HG02970 (cell line): Measurements from ENCODE around the gene ATXN10.
"Not testable (repeated sequence)": the region's sequence is repeated elsewhere in the genome, so short reads cannot be mapped to it uniquely, and the experiment has no call there.

ENCODE experiments used
- ATAC-seq: cut with Tn5 transposase; IDR thresholded peaks from one replicate; pipeline ENCODE4 v1.9.1; 2021; ENCODE audit warnings: mild to moderate bottlenecking, moderate library complexity, moderate number of reproducible peaks; ENCODE audit not compliant: unreplicated experiment, low FRiP score

ATXN10 gene, protein sequence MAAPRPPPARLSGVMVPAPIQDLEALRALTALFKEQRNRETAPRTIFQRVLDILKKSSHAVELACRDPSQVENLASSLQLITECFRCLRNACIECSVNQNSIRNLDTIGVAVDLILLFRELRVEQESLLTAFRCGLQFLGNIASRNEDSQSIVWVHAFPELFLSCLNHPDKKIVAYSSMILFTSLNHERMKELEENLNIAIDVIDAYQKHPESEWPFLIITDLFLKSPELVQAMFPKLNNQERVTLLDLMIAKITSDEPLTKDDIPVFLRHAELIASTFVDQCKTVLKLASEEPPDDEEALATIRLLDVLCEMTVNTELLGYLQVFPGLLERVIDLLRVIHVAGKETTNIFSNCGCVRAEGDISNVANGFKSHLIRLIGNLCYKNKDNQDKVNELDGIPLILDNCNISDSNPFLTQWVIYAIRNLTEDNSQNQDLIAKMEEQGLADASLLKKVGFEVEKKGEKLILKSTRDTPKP

DNA sequence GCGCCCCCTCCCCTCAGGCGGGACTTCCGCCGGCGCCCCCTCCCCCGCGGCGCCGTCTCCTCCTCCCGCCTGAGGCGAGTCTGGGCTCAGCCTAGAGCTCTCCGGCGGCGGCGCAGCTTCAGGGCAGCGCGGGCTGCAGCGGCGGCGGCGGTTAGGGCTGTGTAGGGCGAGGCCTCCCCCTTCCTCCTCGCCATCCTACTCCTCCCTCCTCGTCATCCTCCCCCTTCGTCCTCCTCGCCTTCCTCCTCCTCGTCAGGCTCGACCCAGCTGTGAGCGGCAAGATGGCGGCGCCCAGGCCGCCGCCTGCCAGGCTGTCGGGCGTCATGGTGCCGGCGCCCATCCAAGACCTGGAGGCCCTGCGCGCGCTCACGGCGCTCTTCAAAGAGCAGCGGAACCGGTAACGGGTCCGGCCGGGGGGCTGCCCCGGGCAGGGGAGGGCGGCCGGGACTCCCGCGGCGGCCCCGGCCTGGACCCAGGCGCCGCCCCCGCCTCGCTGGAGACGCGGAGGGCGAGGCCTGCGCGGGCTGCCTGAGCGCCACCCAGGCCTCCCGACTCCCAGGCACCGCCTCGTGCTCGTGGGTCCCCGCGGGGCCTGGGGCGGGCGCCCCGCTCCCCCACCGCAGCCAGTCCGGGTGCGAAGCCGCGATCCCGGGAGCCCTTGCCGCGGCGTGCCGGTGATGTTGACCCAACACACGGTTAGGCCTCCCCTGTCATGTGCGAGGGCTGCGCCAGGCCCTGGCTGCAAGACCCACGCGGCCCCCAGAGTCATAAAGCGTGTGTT lies at the start of gene ATXN10:
Gene ATXN10 (plus strand): TSS at position 52 of the 781 bp plus-strand sequence. CDS start 230 bp downstream, at position 282.
- no peak for ATAC-seq

DNA sequence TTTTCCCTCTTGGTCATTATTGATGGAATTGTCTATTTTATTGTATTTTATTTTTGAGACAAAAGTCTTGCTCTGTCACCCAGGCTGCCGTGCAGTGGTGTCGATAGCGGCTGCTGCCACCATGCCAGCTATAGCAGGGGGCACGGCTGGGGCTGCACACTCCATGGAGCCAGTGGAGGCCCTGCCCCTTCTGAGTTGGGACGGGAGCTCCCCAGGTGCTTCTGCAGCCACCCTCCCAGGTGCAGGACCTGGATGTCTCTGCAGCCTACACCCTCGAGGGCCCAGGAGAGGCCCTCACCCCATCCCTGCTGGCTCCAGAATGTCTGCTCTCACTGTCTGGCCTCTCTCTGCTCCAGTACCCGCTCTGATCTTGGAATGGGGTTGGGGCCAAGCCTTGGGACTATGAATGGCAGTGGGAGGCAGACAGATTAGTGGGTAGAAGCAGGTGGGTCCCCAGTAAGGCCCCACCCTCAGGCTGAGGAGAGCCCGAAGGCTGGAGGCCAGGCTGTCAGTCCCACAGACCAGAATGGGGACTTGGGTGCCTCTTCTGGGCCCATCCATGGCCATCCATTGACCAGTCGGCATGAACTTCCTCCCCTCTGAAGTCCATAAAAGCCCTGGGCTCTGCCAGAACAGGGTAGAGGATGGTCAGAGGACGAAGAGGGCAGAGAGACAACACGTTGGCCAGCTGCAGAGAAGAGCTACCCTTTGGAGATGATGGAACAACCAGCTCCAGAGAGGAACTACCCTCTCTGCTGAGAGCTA lies 49.6 kb upstream of the ATXN10 start:
- no peak for ATAC-seq

DNA sequence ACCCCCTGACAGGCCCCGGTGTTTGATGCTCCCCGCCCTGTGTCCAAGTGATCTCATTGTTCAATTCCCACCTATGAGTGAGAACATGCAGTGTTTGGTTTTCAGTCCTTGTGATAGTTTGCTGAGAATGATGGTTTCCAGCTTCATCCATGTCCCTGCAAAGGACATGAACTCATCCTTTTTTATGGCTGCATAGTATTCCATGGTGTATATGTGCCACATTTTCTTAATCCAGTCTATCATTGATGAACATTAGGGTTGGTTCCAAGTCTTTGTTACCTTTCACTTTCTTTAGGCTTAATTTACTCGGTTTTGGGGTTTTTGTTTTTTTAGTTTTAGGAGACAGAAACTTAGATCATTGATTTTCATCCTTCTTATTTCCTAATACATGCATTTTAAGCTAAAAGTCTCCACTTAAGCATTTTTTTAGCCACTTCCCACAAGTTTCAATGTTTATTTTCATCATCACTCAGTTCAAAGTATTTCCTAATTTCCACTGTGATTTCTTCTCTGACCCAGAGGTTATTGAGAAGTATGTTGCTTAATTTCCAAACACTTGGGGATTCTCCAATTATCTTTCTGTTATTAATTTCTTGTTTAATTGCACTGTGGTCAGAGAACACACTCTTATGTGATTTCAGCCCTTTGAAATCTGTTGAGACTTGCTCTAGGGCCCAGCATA lies 48.0 kb upstream of the ATXN10 start:
- ATAC-seq = not testable (repeated sequence)

DNA sequence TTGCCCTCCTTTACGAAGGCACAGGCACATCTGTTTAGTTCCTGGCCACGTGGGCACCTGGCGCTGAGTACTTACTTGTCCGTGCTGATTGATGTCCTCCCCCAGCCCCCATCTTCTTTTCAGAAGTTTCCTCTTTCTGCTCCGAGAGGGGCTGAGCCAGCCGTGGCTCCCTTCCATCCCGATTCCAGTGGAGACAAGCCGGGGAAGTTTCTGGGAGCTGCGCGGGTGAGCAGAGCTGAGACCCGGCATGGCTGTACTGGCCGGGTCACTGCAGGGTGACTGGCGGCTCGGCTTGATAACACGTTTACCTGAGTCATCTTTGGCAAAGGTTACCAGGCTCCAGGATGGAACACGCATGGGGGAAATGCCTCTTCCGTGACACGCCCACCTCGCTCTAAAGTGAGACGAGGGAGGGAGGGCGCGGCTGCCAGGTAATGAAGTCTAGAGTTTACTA lies 45.4 kb upstream of the ATXN10 start:
- no peak for ATAC-seq

DNA sequence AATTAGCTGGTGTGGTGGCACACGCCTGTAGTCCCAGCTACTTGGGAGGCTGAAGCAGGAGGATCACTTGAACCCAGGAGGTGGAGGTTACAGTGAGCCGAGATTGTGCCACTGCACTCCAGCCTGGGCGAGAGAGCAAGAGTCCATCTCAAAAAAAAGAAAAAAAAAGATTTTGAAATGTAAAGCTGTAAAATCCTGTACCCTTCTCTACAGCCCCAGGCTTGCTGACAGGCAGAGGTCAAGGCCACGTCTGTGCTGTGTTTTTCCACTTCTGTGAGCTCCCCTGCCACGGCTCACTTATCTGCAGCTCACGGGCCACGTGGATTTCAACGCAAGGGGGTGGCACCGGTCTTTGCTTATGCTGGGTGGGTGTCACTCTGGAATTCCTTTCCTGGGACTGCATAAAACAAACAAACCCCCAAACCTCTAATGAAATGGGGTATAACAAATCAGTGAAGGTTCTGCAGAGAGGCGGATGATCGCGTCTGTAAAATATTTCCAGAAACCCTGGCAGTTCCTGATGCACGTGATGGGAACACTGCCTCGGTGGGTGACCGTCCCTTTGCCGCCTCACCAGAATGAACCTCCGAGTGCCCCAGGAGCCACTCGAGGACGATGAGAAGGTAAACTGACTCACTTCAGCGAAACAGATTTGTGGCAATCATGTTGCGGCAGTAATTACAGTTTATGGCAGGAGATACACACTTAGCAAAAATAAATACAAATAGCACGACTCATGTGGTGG lies 44.0 kb upstream of the ATXN10 start:
- no peak for ATAC-seq

DNA sequence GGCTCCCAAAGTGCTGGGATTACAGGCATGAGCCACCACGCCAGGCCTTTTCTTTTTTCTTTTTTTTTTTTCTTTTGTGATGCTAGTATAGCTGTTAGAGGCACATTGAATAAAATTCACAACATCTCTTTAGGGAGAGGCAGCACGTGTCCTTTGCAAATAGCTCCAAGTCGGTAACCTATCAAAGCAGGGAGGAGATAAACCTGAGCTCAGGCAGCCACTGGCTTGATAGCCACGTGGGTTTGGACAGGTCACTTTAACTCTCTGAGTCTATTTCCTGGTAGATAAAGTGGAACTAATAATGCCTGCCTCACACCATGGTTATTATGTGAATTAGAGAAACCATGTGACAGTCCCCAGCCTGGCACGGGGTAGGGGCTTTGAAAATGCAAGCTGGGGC lies 43.1 kb upstream of the ATXN10 start:
- ATAC-seq = no peak

DNA sequence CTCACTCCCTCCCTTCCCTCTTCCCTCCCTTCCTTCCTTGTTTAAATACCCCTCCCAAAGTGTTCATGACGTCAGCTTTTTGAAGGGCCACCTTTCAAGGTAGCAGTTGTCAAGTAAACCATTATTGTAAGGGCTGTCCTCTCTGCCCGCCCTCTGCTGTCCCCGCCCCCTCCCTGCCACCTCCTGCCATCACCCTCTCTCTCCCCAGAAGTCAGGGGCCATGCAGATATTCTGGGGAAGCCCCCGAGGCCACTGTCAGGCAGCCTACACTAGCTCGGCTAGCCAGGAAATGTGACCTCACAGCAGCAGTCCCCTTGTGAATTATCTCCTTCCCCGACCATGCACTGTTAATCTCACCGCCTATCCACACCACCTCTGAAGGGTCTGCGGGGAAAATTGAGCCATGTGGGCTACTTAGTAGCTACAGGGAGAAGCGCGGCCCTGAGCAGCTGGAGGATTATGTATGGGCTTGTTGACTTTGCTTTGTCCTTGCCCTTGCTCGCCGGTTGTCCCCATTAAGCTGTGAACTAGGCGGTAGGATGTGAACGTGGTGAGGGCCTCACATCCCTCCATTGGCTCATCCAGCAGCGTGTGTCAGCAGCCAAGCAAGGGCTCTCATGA lies 42.1 kb upstream of the ATXN10 start:
- no peak for ATAC-seq

DNA sequence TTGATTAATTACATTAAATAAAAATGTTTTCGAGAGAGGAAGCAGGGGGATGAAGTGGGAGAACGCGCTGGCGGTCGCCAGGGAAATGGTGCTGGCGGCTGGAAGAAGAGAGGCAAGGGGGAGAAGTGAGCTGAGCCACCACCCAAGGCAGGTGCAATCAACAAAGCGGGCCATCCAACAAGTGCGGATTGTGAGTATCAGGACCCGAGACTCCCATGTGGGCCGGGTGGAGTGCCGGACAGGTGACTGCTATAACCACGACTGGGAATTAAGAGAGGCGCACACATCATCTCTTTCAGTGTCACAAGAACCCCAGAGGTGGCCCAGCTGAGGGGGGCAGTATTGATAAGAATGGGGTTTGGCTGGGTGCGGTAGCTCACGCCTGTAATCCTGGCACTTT lies 41.2 kb upstream of the ATXN10 start:
- no peak for ATAC-seq

DNA sequence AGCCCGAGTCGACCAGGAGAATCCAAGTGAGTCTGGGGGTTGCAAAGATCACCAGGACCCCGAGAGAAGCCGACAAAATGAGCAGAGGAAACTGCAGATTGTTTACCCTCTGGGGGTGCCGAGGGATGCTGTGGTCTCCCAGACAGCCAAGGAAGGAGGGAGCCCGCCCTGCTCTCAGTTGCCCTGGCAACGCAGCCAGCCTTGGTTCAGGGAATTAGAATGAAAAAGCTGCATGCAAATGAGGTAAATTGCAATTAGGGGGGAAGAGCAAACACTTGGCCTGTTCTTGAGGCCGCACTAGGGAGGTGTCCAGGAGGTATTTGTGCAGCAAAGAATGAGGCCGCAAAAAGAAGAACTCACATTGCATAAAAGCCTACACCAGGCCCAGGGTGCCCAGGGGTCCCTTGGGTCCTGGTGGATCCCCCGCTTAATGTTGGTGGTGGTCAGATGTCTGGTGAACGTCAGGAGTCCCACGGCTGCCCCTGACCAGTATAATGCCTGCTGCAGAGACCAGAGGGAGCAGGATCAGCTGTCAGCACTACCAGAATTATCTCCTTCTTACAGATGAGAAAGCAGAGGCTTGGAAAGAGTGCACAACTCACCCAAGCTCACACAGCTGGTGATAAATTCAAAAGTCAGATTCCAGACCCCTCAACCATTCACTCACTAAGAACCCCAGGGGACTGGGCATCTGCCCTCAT lies 40.3 kb upstream of the ATXN10 start:
- no peak for ATAC-seq

DNA sequence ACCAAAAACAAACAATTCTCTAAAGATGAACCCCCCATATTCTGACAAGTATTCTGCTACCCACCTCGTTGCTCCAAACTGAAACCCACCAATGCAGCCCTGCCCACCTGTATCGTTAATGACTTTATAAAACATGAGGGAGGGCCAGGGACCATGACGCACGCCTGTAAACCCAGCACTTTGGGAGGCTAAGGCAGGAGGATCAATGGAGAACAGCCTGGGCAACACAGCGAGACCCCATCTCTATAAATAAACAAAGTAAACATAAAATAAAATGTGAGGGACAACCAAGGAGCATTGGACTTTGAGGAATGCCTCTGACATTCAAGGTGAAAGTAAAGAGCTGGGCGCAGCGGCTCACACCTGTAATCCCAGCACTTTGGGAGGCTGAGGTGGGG lies 39.8 kb upstream of the ATXN10 start:
- ATAC-seq = no peak

DNA sequence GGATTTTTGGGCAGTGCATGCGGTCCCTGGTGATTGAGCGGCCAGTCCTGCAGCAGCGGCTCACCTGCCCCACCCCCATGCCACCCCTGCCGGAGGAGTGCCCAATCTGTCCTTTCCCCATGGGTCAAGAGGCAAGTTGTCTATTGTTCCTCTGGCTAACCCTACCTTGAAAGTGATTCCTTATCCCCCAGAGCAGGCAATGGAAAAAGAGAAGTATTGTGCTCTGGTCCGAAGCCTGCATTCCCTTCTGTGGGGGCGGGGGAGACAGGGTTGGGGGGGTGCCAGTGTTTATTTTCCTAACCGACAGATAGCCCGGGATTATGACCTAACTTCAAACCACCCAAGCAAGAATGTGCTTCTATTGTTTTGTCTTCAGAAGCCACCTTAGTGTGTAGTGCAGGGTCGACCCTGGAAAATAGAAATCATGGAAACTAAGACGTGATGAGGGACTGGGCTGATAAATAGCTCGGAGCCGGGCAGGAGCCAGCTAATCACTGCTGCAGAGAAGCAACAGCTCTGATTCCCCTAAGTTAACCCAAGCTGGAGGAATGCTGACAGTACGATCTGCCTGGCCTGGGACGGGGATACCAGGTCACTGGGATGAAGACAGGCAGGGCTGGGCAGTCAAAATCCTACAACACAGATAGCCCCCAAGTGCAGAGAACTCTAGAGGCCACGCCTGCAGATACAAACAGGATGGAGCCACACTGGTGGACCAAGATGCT lies 38.7 kb upstream of the ATXN10 start:
- no peak for ATAC-seq

DNA sequence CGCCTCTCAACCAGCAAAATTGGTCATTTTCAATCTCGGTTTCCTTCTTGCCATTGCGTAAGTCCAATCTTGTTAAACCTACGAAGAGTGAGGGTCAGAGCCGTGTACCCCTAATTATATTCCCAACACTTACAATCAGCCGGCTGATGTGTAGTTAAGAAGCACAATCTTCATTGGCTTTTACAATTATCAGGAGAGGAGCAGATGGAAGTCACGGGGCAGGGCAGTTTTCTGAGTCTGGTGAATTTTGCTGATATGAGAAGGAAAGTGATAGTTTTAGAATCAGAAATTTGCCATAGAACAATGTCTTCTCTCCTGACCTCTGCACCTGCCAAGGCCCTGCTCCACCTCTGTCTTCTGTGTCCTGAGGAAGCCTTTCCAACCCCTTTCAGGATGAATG lies 35.0 kb upstream of the ATXN10 start:
- no peak for ATAC-seq

DNA sequence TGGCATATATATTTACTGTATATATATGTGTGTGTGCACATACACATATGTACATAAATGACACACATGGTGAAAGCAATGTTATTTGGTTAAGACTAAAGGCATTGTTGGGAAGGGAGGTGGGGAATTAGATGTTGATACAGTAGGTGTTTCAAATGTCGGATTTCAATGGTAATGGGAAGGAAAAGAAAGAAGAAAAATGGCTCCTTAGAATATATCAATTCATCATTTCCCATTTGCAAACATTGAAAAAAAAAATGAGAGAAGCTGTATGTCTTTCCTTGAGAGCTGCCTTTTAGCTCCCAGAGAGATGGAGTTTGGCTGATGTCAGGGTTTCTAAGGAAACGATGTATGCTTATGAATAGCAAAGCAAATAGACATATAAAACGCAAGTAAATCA lies 33.4 kb upstream of the ATXN10 start:
- ATAC-seq = no peak

DNA sequence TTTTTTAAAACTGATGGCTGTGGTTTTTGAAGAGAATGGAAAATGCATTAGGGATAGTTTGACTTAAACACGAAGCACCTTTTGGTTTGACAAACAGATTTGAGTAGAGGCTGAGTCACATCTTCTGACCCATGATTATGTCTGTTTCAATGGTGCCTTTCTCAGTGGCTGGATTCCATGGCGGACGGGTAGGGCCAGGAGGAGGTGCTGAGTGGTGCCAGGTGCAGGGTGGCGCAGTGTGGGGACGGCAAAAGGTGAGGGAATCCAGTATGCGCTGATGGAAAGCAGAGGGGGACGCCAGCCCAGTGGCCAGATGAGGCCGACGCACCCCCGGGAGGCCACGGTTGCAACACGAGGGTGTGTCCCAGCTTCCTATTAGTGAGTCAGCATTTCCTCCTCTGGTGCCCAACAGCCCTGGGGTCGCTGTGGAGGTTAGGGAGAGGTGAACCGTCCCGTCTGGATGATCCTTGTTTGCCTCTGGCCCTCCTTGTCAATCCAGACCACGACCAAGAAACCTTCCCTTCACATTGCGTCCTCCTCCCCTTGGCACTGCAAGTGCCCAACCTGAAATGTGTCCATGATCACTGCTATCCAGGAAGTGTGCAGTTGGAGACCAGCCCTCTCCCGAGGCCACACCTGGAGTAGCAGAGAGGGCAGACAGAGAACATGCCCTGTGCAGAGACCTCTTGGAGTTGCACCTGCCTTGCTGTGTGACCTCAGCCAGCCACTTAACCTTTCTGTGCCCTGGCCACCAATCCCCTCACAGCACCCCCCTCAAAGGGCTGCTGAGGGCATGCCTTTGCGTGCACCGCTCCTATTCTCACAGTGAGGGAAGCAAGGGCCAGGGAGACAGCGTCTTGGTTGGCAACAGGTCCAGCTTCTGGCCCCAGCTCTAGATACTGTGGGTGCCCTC lies 32.5 kb upstream of the ATXN10 start:
- no peak for ATAC-seq

DNA sequence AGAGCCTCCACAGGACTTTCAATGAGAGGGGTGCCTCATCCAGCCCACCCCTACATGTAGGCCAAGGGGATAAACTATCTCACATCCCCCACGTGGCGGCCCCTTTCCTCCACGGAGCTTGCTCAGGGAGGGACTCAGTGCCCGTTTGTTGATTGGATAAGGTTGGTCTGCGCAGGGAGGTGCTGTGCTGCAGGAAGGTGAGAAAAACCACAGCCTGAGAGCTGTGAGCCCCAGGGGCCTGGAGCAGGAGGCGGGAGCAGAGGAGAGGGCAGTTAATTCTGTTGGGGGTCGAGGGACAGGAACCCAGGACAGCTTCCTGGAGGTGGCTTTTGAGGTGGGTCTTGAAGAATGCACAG lies 31.9 kb upstream of the ATXN10 start:
- no peak for ATAC-seq

DNA sequence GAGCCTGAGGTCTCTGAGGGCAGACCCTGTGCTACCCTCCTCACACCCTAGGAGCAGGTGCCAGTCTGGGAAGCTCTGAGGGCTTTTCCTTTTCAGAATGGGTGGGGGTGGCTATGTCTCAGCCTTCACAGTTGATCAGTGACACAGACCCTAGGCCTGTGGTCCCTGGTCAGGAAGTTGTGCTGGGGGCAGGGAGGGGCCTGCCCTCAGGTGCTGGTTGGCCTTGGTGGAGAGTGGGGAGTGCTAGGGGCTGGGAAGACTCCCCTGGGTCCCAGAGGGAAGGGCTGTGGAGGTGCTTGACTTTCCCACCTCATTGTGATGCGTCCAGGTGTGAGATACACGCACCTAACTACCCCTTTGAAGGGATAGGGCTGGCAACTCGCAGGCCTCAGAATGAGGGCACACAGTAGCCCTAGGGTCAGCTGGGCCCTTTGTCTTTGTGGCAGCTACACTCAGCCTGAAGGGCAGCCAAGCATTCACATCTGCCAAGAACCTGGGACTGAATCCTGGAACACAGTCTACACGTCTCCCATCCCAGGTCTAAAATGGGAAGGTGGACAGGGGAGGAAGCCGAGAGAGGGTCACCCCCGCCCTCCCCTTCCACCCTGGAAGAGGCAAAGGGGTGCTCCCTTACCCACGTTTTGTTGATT lies 31.2 kb upstream of the ATXN10 start:
- no peak for ATAC-seq
